ENCODE results near the gene IRAK4.

GRCh38 chr12:43776498-43776897 lies 17.7 kb downstream of the IRAK4 start:
- peak; percentile 1 to 20 for TF ChIP-seq CTCF (IDR thresholded peaks at IDR 0.05)
- no peak for TF ChIP-seq POLR2AphosphoS5 (IDR thresholded peaks at IDR 0.05)
- no peak for TF ChIP-seq POLR2A (IDR thresholded peaks at IDR 0.05)
